NCI-H2107 (cell line): Measurements from ENCODE around the gene ABCA7.

Experiments used
- DNase-seq: peaks from one replicate; lab custom pipeline; 2025; lab: John Stamatoyannopoulos, UW

The ABCA7 gene

DNA sequence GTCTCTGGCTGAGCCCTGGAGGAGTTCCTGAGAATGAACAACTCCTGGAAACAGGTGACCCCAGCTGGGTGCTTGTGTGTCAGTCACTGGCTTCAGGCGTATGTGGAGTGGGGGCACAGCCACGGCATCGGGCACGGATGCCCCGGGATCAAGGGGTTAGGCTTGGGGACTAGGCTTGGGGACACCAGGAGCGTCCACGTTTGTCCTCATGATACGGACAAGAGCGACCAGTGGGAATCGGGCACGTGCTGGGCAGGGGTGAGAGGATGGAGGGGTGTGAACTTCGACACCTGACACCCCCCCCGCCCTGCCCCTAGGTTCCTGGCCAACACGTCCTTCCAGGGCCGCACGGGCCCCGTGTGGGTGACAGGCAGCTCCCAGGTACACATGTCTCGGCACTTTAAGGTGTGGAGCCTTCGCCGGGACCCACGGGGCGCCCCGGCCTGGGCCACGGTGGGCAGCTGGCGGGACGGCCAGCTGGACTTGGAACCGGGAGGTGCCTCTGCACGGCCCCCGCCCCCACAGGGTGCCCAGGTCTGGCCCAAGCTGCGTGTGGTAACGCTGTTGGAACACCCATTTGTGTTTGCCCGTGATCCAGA lies 35.6 kb upstream of the ABCA7 start:
- DNase-seq, result no peak

- DNase-seq, result no peak
These were observed 34.9 kb upstream of the ABCA7 start for GRCh38 chr19:1004803-1005664.

GRCh38 chr19:1006711-1007398 lies 33.1 kb upstream of the ABCA7 start:
- no peak for DNase-seq

GRCh38 chr19:1007399-1008251 lies 32.3 kb upstream of the ABCA7 start:
- DNase-seq, result no peak

DNA sequence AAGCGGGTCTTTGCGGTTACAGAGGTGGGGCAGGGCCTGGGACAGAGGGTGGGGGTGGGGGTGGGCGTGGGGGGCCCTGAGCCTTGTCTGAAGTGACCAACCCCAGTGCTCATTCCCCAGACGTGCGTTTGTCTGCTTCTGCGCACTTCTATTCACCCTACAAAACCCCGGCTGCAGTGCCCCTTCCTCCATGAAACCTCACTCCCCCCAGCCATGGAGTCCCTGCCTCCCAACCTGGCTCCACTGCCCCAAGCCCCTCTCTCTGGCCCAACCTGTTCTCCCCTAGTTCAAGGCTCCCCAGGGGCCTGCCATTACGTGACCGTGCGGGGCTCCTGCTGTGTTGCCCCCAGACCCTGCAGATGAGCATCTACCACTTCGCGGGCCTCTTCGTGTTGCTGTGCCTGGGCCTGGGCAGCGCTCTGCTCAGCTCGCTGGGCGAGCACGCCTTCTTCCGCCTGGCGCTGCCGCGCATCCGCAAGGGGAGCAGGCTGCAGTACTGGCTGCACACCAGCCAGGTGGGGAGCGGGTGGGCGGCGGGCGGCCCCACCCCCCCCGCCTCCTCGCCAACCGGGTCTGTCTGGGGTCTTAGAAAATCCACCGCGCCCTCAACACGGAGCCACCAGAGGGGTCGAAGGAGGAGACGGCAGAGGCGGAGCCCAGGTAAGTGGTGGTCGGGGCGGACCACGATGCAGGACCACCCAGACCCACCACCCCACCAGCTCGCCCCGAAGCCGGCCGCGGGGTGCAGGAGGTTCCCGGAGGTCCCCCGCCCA lies 31.5 kb upstream of the ABCA7 start:
- DNase-seq, result no peak

- DNase-seq, result no peak
These were observed 30.6 kb upstream of the ABCA7 start for GRCh38 chr19:1009041-1009980.

- no peak for DNase-seq
These were observed 29.8 kb upstream of the ABCA7 start for GRCh38 chr19:1009981-1010538.

DNA sequence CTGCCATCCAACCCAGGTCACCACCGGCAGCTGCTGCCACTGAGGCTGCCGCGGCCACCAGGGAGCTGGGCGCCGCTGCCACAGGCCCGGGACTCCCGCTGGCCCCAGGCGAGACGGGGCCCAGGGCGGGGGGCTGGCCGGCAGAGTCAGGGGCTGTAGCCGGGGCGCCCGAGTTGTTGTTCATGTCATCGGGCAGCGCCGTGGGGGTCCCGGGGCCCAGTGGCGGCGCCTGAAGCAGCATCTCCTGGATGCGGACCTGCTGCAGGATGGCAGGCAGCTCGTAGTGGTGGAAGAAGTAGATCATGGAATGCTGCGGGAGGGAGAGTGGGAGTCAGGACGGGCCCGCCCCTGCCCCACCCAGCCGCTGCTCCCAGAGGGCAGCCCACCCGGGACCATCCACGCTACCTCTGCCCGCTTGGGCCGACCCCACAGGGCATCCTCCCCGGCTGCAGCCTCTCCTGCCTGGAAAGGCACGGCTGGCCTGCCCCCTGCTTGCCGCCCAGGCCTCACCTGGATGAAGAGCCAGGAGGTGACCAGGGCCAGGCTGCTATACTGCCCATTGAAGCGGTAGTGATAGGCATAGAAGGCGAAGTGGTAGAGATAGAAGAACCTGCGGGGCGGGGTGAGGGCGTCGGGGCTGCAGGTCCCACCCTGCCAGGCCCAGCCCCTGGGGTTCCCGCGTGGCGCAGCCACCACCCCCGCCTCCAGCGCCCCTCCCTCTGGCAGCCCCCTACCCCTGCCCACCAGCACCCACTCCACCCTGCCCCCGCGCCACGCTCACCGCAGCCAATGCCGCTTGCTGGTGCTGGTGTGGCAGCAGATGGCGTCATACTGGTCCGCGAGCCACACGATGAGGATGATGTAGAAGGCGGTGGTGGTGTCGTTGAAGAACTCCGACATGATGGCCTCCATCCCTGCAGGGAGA lies 29.1 kb upstream of the ABCA7 start:
- no peak for DNase-seq

- no peak for DNase-seq
These were observed 28.0 kb upstream of the ABCA7 start for GRCh38 chr19:1011831-1012333.

DNA sequence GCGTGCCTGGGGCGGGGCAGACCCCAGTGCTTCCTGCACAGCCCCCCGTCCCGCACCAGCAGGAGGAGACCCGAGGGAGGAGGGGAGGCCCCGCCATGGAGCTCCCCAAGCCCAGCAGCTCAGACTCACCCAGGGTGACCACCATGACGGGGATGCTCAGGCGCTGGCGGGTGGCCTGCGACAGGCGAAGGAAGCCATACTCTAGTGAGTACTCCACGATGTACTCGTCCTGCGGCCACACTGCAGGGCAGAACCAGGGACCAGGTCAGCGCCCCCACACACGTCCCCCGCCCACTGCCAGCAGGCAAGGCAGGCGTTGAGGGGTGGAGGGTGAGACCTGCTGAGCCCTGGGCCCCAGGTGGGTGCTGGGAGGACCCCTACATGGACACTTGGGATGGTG lies 27.6 kb upstream of the ABCA7 start:
- no peak for DNase-seq

DNA sequence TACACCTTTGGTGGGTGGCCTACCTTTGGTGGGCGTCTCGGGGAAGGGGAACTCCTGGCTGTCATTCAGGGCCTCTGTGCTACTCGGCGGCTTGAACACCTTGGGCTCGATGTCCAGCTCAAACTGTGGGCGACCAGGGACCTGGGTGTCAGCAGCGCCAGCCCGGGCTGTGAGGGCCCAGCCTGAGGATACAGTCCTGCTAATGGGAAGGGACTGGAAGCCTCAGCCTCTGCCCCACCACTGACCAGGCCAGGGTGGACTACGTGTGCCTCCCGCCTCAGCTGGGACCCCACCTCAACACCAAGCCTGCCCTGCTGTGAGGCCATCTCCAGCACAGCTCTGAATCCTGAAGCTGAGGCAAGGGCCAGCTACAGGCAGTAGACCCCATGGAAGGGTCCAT lies 26.7 kb upstream of the ABCA7 start:
- no peak for DNase-seq

GRCh38 chr19:1014161-1015060 lies 25.5 kb upstream of the ABCA7 start:
- no peak for DNase-seq

DNA sequence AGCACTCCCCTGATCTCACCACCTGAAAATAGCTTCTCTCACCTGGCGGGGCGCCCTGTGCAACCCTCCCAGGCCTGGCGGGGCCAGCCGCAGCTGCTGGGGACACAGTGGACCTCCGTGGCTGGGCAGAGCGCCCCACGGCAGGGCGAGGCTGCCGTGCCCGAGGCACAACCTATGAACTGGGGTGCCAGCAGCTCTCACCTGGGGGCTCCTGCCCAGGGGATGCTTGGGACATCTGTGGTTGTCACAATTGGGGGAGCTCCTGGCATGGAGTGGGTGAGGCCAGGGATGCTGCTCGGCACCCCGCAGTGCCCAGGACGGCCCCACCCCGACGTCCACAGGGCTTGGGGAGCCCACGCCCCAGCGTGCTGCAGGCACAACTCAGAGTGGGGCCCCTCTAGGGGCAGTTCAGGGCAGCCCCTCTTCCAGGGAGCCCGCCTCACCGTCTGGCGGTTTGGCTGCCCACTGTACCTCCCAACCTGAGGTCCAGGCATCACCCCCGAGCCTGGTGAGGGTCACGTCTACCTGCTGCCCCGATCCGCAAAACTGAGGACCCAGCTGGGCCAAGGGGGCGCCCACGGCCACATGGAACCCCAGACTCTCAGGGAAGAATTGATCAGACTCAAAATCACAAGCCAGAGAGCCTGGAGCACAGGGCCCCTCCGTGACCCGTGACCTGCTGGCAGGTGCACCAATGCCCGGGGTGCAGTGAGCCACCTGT lies 24.7 kb upstream of the ABCA7 start:
- DNase-seq, result no peak

GRCh38 chr19:1015782-1016646 lies 23.9 kb upstream of the ABCA7 start:
- DNase-seq, result no peak

- DNase-seq, result no peak
These were observed 23.2 kb upstream of the ABCA7 start for GRCh38 chr19:1016647-1017114.
